Astrocyte of the spinal cord (primary cell): ENCODE measurements around the gene DCTPP1.

Source experiments
- DNase-seq: peaks from one replicate; pipeline ENCODE4 v3.0.0; 2011; ENCODE audit warnings: low read depth, low spot score
- H3K4me3 ChIP-seq: 2 replicates; pipeline ENCODE4 v1.5.1; 2011; ENCODE audit warnings: low read depth, mild to moderate bottlenecking, low read length, moderate library complexity
- in situ Hi-C: cut with HindIII; loops from 2 replicates; pipeline ENCODE4 v1.10.0; 2017; ENCODE audit warnings: low sequenced_read_pairs
- TF ChIP-seq, protein P1 (sequence below): IDR thresholded peaks from 2 replicates; pipeline ENCODE4 v1.5.1; 2012; ENCODE audit warnings: low read depth, mild to moderate bottlenecking, low read length, inconsistent platforms

Gene DCTPP1

GRCh38 chr16:30377050-30377811, 52.6 kb downstream of the DCTPP1 start:
- TF ChIP-seq, protein P1, sequence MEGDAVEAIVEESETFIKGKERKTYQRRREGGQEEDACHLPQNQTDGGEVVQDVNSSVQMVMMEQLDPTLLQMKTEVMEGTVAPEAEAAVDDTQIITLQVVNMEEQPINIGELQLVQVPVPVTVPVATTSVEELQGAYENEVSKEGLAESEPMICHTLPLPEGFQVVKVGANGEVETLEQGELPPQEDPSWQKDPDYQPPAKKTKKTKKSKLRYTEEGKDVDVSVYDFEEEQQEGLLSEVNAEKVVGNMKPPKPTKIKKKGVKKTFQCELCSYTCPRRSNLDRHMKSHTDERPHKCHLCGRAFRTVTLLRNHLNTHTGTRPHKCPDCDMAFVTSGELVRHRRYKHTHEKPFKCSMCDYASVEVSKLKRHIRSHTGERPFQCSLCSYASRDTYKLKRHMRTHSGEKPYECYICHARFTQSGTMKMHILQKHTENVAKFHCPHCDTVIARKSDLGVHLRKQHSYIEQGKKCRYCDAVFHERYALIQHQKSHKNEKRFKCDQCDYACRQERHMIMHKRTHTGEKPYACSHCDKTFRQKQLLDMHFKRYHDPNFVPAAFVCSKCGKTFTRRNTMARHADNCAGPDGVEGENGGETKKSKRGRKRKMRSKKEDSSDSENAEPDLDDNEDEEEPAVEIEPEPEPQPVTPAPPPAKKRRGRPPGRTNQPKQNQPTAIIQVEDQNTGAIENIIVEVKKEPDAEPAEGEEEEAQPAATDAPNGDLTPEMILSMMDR: no peak
- DNase-seq: no peak
- in situ Hi-C loops: no loop called here
- peak overlapping the region; percentile 54 for H3K4me3 ChIP-seq

DNA sequence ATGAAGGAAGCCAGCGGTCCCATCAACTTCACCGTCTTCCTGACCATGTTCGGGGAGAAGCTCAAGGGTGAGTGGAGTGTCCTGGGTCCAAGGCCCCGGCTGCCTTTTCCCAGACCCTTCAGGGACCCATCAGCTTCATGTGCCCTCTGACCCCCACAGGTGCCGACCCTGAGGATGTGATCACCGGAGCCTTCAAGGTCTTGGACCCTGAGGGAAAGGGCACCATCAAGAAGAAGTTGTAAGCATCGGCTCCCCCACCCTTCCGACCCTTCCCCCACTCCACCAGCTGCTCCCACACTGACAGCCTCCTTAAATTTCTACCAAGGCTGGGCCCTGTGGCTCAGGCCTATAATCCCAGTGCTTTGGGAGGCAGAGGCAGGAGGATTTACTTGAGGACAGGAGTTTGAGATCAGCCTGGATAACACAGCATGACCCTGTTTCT, 53.3 kb downstream of the DCTPP1 start:
- TF ChIP-seq, protein P1: no peak
- in situ Hi-C loops: no loop called here
- no peak overlapping the region for H3K4me3 ChIP-seq
- DNase-seq: no peak

GRCh38 chr16:30375864-30376263, 54.0 kb downstream of the DCTPP1 start:
- in situ Hi-C loops: no loop called here
- TF ChIP-seq, protein P1: no peak
- DNase-seq: no peak
- no peak overlapping the region for H3K4me3 ChIP-seq

DNA sequence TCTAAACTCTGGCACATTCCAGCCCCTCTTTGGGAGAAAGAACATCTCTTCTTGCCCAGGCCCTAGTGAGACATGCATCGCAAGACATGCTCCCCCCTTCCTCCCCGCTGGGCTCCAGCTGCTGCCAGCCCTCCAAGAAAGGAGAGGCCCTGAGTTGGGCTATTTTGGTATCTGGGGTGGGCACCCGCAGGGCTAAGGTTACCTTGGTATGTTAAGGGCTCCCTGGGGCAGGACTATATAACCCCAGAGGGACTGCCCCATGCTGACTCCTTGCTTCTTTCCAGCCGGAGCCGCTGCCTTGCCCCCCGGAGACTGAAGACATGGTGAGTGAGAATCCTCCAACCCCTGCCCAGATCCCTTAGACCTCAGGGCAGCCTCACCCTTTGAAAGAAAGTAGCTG, 55.3 kb downstream of the DCTPP1 start, which contains the start of gene MYL11:
TSS of gene MYL11 (plus strand) at position 265 of the 400 bp plus-strand sequence. CDS start at position 321, 56 bp downstream.
- TF ChIP-seq, protein P1: no peak
- DNase-seq: no peak
- in situ Hi-C loops: no loop called here
- no peak within 1 kb of the TSS for H3K4me3 ChIP-seq
